Keratinocyte (primary cell): ENCODE measurements around the gene PCNX1. TPM values are rescaled to one million over a fixed set of nuclear protein-coding genes. Genes with fewer than 3 reads are reported as not detected.

Experiments
- DNase-seq: peaks from one replicate; pipeline ENCODE4 v3.0.0-alpha.2; 2011; ENCODE audit warnings: low read depth, missing footprints, low spot score
- FAIRE-seq: peaks from 2 replicates; lab custom pipeline; 2011; peaks lifted over from hg19 to GRCh38; lab: Jason Lieb, UNC
- H2AFZ ChIP-seq: 2 replicates; pipeline ENCODE4 v1.6.0; 2012; ENCODE audit warnings: low read length, control low read depth, inconsistent platforms; ENCODE audit not compliant: control insufficient read depth
- H3K27ac ChIP-seq: 2 replicates; pipeline ENCODE4 v1.5.1; 2011; ENCODE audit warnings: low read length; ENCODE audit not compliant: control insufficient read depth, insufficient read depth
- H3K27me3 ChIP-seq: 3 replicates; pipeline ENCODE4 v1.6.0; 2011; ENCODE audit warnings: low read length; ENCODE audit not compliant: control insufficient read depth, insufficient read depth; ENCODE audit errors: extremely low read depth
- H3K36me3 ChIP-seq, 2 experiments: 2 replicates in 1 of 2; 3 replicates in 1 of 2; pipeline ENCODE4 v1.5.1; 2011; ENCODE audit warnings: low read length in 2 of 2, mild to moderate bottlenecking in 1 of 2; ENCODE audit not compliant: control insufficient read depth in 2 of 2, insufficient read depth in 2 of 2; ENCODE audit errors: extremely low read depth in 1 of 2
- H3K4me1 ChIP-seq: 3 replicates; pipeline ENCODE4 v1.5.1; 2011; ENCODE audit warnings: low read length; ENCODE audit not compliant: control insufficient read depth, insufficient read depth; ENCODE audit errors: extremely low read depth
- H3K4me2 ChIP-seq: 3 replicates; pipeline ENCODE4 v1.6.0; 2011; ENCODE audit warnings: low read depth, low read length; ENCODE audit not compliant: control insufficient read depth, insufficient read depth; ENCODE audit errors: extremely low read depth
- H3K4me3 ChIP-seq, 3 experiments: fragments of 200-600 bp in 1 of 3; sonication (generic) in 1 of 3; 2 replicates in 2 of 3; 3 replicates in 1 of 3; pipeline ENCODE4 v1.5.1; 2011 to 2016; ENCODE audit warnings: low read length in 3 of 3, mild to moderate bottlenecking in 3 of 3, control low read depth in 2 of 3, inconsistent platforms in 1 of 3, low read depth in 1 of 3, mixed read lengths in 1 of 3, mixed run types in 1 of 3, moderate library complexity in 1 of 3; ENCODE audit not compliant: control insufficient read depth in 2 of 3, insufficient read depth in 2 of 3; ENCODE audit errors: extremely low read depth in 1 of 3
- H3K79me2 ChIP-seq: 2 replicates; pipeline ENCODE4 v1.6.0; 2012; ENCODE audit warnings: low read length; ENCODE audit not compliant: control insufficient read depth, insufficient read depth
- H3K9ac ChIP-seq: 3 replicates; pipeline ENCODE4 v1.6.0; 2011; ENCODE audit warnings: low read length; ENCODE audit not compliant: control insufficient read depth, insufficient read depth; ENCODE audit errors: extremely low read depth
- H3K9me1 ChIP-seq: 3 replicates; pipeline ENCODE4 v1.6.0; 2011; ENCODE audit warnings: low read length; ENCODE audit not compliant: control insufficient read depth, insufficient read depth; ENCODE audit errors: extremely low read depth
- H3K9me3 ChIP-seq: 2 replicates; pipeline ENCODE4 v1.5.1; 2012; ENCODE audit warnings: low read depth, low read length; ENCODE audit not compliant: control insufficient read depth
- H4K20me1 ChIP-seq: 3 replicates; pipeline ENCODE4 v1.6.0; 2011; ENCODE audit warnings: low read length; ENCODE audit not compliant: control insufficient read depth, insufficient read depth; ENCODE audit errors: extremely low read depth
- CTCF ChIP-seq, 3 experiments: IDR thresholded peaks in 1 of 3; conservative IDR thresholded peaks in 1 of 3; optimal IDR thresholded peaks in 1 of 3; 2 replicates in 2 of 3; 3 replicates in 1 of 3; pipeline versions ENCODE3 to v1.5.1; 2011; ENCODE audit warnings: low read length in 3 of 3, mild to moderate bottlenecking in 3 of 3, moderate library complexity in 2 of 3, control low read depth in 1 of 3, inconsistent platforms in 1 of 3; ENCODE audit not compliant: insufficient read depth in 2 of 3; ENCODE audit errors: extremely low read depth in 1 of 3
- EZH2 ChIP-seq: IDR thresholded peaks from one replicate; pipeline ENCODE4 v1.6.1; 2012; ENCODE audit warnings: inconsistent platforms, mild to moderate bottlenecking, low read length, moderate library complexity
- dilution Hi-C: fragments of 300-500 bp; cut with MboI; formaldehyde crosslinking; loops from one replicate; pipeline ENCODE4 v1.7.0; 2020; ENCODE audit warnings: low sequenced_read_pairs; ENCODE audit not compliant: extremely low pct_ligation_motif_present
- polyA plus RNA-seq, 5 experiments: library from polyadenylated mRNA; depleted of rRNA in 3 of 5; stranded (reverse) in 3 of 5; stranded (forward) in 1 of 5; unstranded in 1 of 5; fragments of >200 nt; gene quantifications; 1 replicate in 1 of 5; 2 replicates in 3 of 5; 3 replicates in 1 of 5; pipeline versions ENCODE4 v1.2.1 to v1.2.3, GENCODE V29; 2011 to 2012; ENCODE audit warnings: missing spikeins in 2 of 5, low read depth in 1 of 5, low replicate concordance in 1 of 5

The PCNX1 gene
- polyA plus RNA-seq, 1 donor (not counting 4 experiments of a cell fraction or from before 2014, with no cell fraction given), result 39.8 TPM

GRCh38 chr14:71115306-71115705, 208.0 kb downstream of the PCNX1 start:
- no peaks in the 10 kb centered on the region for H3K9me1 ChIP-seq
- dilution Hi-C loops, result no loop called here
- no peak overlapping the region for H3K4me3 ChIP-seq
- no peaks in the 10 kb centered on the region for H3K9me3 ChIP-seq
- H3K9ac ChIP-seq, result no peak overlapping the region
- DNase-seq (peak; percentile 40), FAIRE-seq (peak; percentile 53)
- no peak overlapping the region for H3K4me2 ChIP-seq
- no peak for TF ChIP-seq CTCF (optimal IDR thresholded peaks at IDR 0.05 in 1 of 3, IDR thresholded peaks at IDR 0.05 in 1 of 3, conservative IDR thresholded peaks at IDR 0.05 in 1 of 3; ENCODE audit: extremely low read depth in 1 of 3, insufficient read depth in 2 of 3, low read length in 3 of 3)
- no peak for TF ChIP-seq EZH2
- H3K79me2 ChIP-seq, result no peaks in the 10 kb centered on the region
- H3K27me3 ChIP-seq, result no peaks in the 10 kb centered on the region
- H3K36me3 ChIP-seq, result no peaks in the 10 kb centered on the region
- no peak overlapping the region for H2AFZ ChIP-seq
- H3K27ac ChIP-seq, result peak overlapping the region; percentile 23
- H4K20me1 ChIP-seq, result no peaks in the 10 kb centered on the region
- peaks cover 39% of the 10 kb centered on the region for H3K4me1 ChIP-seq

GRCh38 chr14:71115821-71116567, 208.7 kb downstream of the PCNX1 start:
- Histone ChIP-seq H2AFZ (no peak overlapping the region), H3K27ac (no peak overlapping the region), H3K36me3 (no peaks in the 10 kb centered on the region), H3K4me2 (no peak overlapping the region), H3K9me3 (no peaks in the 10 kb centered on the region), H3K79me2 (no peaks in the 10 kb centered on the region), H3K4me1 (peaks cover 39% of the 10 kb centered on the region), H3K27me3 (no peaks in the 10 kb centered on the region), H4K20me1 (no peaks in the 10 kb centered on the region), H3K9me1 (no peaks in the 10 kb centered on the region), H3K4me3 (no peak overlapping the region), H3K9ac (no peak overlapping the region)
- TF ChIP-seq EZH2 (no peak), CTCF (optimal IDR thresholded peaks at IDR 0.05 in 1 of 3, IDR thresholded peaks at IDR 0.05 in 1 of 3, conservative IDR thresholded peaks at IDR 0.05 in 1 of 3; ENCODE audit: extremely low read depth in 1 of 3, insufficient read depth in 2 of 3, low read length in 3 of 3) (no peak)
- no peak for DNase-seq
- dilution Hi-C loops, result no loop called here
- FAIRE-seq, result no peak
